Activated T-cell treated with anti-CD3 and anti-CD28 coated beads, Interleukin-2, amount 50 U/mL, for 72 hours (primary cell): Measurements from ENCODE around the gene ODF2. TPM values are rescaled to one million over a fixed set of nuclear protein-coding genes. Genes with fewer than 3 reads are reported as not detected.
"Not testable (repeated sequence)": the region's sequence is repeated elsewhere in the genome, so short reads cannot be mapped to it uniquely, and the experiment has no call there.

ENCODE experiments used
- ATAC-seq, 2 donors: fragments of 150-1000 bp; cut with Tn5 transposase; replicated peaks in 1 of 2; 2 replicates each; pipeline ENCODE4 v1.10.0; 2021; ENCODE audit warnings: moderate library complexity in 2 of 2, mild to moderate bottlenecking in 1 of 2
- DNase-seq, 2 donors: peaks; one replicate each; pipeline ENCODE4 v3.0.0; 2021 to 2022; ENCODE audit warnings: mixed read lengths in 1 of 2
- H3K27ac Mint-ChIP-seq: one replicate; pipeline ENCODE4 v1.8.0; 2022; ENCODE audit warnings: mild to moderate bottlenecking, moderate library complexity, mixed read lengths
- H3K27me3 Mint-ChIP-seq: one replicate; pipeline ENCODE4 v1.8.0; 2022; ENCODE audit warnings: low read depth, mixed read lengths
- H3K36me3 Mint-ChIP-seq, 2 donors: one replicate each; pipeline ENCODE4 v1.8.0; 2022; ENCODE audit warnings: mixed read lengths in 2 of 2, mild to moderate bottlenecking in 1 of 2; ENCODE audit not compliant: insufficient read depth in 2 of 2
- H3K4me1 Mint-ChIP-seq: one replicate; pipeline ENCODE4 v1.8.0; 2022; ENCODE audit warnings: low read depth, mixed read lengths
- H3K4me3 Mint-ChIP-seq, 2 donors: one replicate each; pipeline ENCODE4 v1.8.0; 2022; ENCODE audit warnings: mild to moderate bottlenecking in 2 of 2, mixed read lengths in 2 of 2, moderate library complexity in 2 of 2
- H3K9me3 Mint-ChIP-seq, 2 donors: one replicate each; pipeline ENCODE4 v1.8.0; 2022; ENCODE audit warnings: mixed read lengths in 2 of 2
- total RNA-seq, 2 donors: library from RNA; stranded (reverse); gene quantifications; one replicate each; pipeline ENCODE4 v1.2.3, GENCODE V29; 2022

ODF2 gene
- total RNA-seq, result 10 to 100 TPM; 64.8 to 87.3 TPM

DNA sequence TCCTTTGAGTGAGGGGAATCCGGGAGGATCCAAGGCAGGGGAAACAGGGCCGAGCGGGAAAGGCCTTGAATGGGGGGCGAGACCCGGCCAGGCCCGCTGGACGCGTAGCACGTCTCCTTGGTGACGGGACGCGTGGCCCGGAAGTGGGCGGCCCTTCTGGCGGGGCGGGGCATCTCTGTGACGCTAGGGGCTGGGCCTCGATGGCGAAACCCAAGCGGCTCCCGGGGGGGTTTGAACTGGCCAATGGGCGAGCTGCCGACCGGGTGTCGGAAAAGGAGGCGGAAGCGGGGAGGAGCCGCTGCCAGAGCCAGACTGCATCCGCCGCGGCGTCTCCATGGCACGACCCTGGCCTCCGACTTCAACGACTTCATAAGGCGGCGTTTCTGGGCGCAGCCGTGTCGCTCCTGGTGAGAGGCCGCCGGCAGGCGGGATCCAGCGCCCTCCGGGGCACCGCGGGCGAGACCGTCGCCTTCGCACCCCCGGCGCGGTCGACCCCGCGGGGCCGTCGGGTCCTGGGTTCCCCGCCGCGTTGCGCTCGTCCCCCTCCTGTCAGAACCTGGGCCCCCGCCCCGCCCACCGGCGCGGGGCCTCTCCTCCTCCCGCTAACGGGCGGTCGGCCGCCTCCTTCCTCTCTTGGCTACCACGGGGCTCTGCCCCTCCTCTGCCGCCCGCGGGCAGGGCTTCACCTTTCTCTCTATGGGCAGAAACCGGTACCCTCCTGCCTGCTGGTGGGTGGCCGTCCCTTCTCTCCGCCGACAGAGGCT is at the start of gene ODF2:
TSS of gene ODF2 (plus strand) at position 158 of the 764 bp plus-strand sequence. CDS start at position 244, 86 bp downstream.
- Mint-ChIP-seq H3K27me3 (no peaks in the 10 kb centered on the region), H3K36me3 (peaks cover 5 to 6% of the 10 kb centered on the region in 2 donors), H3K9me3 (no peaks in the 10 kb centered on the region), H3K4me3 (peak within 1 kb of the TSS; percentile 84 to 88), H3K4me1 (peaks cover 27% of the 10 kb centered on the region), H3K27ac (peak within 1 kb of the TSS; percentile 64)
- DNase-seq (peak; percentile 99), ATAC-seq (peak; percentile 88 to 90)

DNA sequence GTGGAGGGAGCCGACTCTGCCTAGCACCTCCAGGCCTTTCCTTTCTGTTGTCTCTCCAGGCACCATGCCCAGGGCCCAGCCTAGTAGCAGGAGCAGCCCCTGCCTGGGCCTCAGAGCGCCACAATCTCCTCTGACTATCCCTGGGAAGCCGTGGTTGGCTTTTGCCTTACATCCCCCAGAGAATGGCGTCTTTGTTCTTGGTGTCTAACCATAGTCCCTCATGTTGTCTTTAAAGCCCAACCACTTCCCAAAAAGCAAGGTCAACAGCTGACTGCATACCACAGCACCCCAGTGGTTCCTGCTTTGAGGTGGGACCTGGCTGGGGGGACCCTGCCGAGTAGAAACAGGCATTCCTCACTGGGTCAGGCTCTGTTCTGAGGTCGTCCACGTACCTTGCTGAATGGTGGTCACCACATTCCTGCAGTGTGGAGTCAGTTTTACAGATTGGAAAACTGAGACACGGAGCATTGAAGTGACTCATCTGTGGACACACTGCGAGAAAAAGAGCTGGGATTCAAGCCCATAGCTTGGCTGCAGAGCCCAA is 48.9 kb upstream of the ODF2 start:
- H3K9me3 Mint-ChIP-seq, result no peaks in the 10 kb centered on the region
- no peak overlapping the region for H3K27ac Mint-ChIP-seq
- no peak overlapping the region for H3K4me3 Mint-ChIP-seq
- no peaks in the 10 kb centered on the region for H3K36me3 Mint-ChIP-seq
- ATAC-seq, result no peak
- H3K27me3 Mint-ChIP-seq, result peaks cover 34% of the 10 kb centered on the region
- no peaks in the 10 kb centered on the region for H3K4me1 Mint-ChIP-seq
- DNase-seq, result no peak

DNA sequence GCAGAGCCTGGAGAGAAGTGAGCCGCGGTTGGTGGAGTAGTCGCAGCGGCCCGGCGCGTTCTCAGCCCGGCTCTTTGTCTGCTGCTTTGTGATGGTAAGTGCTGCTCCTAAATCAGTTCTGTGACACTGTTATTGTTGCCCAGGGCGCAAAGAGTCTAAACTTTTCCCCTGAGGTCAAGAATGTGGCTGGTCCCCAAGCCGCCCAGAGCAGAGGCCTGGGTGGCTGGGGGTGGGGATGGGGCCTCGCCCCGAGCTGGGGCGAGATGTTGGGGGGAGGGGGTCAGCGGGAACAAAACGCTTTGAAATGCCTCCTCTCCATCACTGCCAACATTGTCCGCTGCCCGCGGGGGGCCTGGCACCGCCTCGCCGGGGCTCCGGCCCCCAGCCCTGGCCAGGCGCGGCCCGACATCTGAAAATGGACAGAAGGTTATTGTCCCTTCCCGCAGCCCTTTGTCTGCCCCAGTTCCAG is 46.8 kb upstream of the ODF2 start:
- no peak for DNase-seq
- Mint-ChIP-seq H3K36me3 (no peaks in the 10 kb centered on the region), H3K27me3 (peaks cover 39% of the 10 kb centered on the region), H3K9me3 (no peaks in the 10 kb centered on the region), H3K4me1 (no peaks in the 10 kb centered on the region), H3K27ac (no peak overlapping the region), H3K4me3 (no peak overlapping the region)
- ATAC-seq, result no peak

DNA sequence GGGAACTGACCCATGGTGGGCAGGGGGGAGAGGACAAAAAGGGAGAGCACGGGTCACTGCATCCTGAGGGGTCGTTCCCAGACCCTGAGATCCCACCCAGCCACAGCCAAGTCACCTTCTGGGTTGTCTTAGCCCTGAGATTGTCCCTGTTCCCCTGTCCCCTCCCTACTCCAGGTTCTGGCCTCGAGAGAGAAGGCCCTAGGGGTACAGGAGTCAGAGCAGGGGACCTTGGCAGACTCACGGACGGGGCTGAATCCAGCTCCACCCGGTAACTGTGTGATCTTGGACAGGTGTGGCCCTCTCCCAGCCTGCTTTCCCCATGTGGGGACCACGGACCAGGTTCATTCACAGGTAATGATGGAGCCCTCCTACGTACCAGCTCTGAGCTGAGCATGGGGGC is 46.4 kb upstream of the ODF2 start:
- Mint-ChIP-seq H3K9me3 (no peaks in the 10 kb centered on the region), H3K4me3 (no peak overlapping the region), H3K27me3 (peaks cover 44% of the 10 kb centered on the region), H3K4me1 (no peaks in the 10 kb centered on the region), H3K27ac (no peak overlapping the region), H3K36me3 (no peaks in the 10 kb centered on the region)
- ATAC-seq, result no peak
- DNase-seq, result no peak

DNA sequence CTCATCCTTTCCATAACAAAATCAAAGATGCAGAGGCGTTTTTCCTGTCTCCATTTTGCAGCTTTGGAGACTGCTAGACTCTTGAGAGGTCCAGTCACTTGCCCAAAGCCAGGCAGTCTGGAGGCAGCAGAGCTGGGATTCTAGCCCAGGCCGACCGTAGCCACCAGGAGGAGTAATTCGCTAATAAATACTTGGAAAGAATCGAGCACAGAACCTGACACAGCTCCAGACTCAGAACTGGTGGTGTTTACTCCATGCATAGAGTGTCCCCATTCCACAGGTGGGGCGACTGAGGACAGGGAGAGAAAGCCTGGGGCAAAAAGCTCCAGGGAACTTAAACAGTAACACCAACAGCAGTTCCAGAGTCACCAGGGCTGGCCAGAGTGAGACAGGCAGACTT is 45.8 kb upstream of the ODF2 start:
- DNase-seq (no peak), ATAC-seq (no peak)
- H3K4me3 Mint-ChIP-seq, result no peak overlapping the region
- no peak overlapping the region for H3K27ac Mint-ChIP-seq
- peaks cover 49% of the 10 kb centered on the region for H3K27me3 Mint-ChIP-seq
- H3K36me3 Mint-ChIP-seq, result no peaks in the 10 kb centered on the region
- H3K9me3 Mint-ChIP-seq, result no peaks in the 10 kb centered on the region
- H3K4me1 Mint-ChIP-seq, result no peaks in the 10 kb centered on the region

DNA sequence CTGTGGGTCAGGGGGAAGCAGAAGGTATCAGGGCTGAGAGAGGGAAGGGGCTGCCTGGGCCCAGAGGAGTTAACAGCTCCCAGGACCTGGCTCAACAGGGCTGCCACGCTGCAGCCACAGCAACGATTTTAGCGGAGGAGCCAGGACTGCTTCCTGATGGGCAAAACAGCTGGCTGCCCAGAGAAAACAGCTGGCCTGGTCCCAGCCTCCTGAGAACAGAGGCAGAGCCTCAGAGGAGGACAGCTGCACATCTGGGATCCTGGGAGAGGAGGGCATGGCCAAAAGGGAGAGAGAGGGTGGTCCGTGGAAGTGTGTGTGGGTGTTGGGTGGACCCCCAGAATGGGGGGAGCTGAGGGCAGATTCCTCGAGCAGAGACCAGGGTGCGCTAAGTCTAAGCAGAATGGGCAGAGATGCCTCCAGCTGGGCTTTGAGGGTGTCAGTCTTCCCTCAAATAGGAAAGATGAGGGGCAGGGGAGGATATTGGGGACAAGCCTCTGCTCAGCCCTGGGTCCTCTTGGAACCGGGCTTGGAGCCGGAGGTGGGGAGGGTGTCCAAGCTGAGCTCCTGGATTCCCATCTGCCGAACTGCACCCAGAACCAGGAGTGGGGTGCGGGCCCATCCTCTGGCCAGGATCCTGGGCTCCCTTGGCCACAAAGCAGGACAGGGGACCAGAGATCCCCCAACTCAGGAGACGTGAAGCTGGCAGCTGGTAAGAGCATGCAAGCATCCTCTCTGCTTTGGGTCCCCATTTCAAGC is 44.3 kb upstream of the ODF2 start:
- no peak for ATAC-seq
- Mint-ChIP-seq H3K9me3 (no peaks in the 10 kb centered on the region), H3K4me1 (no peaks in the 10 kb centered on the region), H3K36me3 (no peaks in the 10 kb centered on the region), H3K27ac (no peak overlapping the region), H3K27me3 (peaks cover 64% of the 10 kb centered on the region), H3K4me3 (no peak overlapping the region)
- DNase-seq, result no peak

DNA sequence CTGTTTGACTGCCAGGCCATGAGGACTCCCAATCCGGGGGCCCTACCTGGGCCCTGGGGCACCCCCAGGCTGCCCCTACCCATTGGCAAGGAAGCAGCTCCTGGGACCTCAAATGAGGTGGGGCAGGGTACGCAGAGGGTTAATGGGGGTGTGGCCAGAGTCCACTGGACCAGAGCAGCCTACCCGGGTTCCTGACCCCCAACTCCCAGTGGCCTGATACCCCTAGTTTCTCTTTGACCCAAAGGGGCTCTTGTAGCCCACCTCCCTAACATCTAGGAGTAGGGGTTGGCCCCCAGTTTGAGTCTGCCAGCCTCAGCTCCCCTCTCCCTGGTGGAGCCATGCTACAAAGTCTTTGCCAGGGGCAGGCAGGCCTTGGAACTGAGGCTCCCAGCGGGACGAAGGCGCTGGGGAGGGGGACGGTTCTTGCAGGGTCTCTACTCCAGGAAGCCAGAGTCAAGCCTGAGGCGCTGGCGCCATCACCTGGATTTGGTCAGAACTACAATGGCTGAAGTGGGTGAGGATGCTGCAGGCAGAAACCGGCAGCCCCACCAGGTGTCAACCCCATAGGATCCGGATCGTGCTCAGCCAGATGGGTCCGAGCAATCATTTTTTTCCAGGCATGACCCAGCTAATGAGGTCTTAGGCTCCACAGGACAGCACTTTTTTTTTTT is 43.6 kb upstream of the ODF2 start:
- H3K27ac Mint-ChIP-seq, result no peak overlapping the region
- H3K9me3 Mint-ChIP-seq, result no peaks in the 10 kb centered on the region
- DNase-seq (peak; percentile 64 to 73), ATAC-seq (peak; percentile 71 to 76)
- H3K4me3 Mint-ChIP-seq, result no peak overlapping the region
- H3K36me3 Mint-ChIP-seq, result no peaks in the 10 kb centered on the region
- no peaks in the 10 kb centered on the region for H3K4me1 Mint-ChIP-seq
- peaks cover 64% of the 10 kb centered on the region for H3K27me3 Mint-ChIP-seq

DNA sequence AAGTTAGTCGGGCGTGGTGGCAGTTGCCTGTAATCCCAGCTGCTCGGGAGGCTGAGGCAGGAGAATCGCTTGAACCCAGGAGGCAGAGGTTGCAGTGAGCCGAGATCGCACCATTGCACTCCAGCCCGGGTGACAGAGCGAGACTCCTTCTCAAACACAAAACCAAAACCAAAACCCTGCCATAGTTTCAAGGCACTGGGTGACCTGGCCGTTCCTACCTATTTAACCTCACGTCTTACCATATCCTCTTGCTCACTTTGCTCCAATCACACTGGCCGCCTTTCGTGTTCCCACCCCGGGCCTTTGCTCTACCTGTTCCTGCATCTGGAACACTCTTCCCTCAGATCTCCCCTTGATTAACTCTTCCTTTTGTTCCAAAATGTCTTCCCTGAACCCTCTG is 42.1 kb upstream of the ODF2 start:
- not testable (repeated sequence) for H3K4me1 Mint-ChIP-seq, DNase-seq, H3K27ac Mint-ChIP-seq, H3K36me3 Mint-ChIP-seq, H3K9me3 Mint-ChIP-seq, H3K4me3 Mint-ChIP-seq, ATAC-seq
- H3K27me3 Mint-ChIP-seq, result peaks cover 57% of the 10 kb centered on the region

DNA sequence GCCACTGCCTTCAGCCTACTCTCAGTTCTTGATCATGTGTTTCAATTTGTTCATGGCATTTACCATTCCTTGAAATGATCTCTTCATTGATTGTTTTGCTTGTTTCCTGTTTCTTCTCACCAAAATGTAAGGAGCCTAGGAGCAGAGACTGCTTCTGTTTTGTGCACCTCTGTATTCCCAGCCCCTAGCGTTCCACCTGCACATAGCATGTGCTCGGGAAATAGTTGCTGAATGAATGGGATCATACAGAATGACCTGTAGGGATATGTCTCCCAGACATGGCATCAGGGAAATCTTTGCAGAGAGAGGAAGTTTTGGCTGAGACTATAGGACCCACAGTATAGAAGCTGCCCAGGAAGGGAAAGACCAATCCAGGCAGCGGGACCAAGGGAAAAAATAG is 41.3 kb upstream of the ODF2 start:
- DNase-seq, result no peak
- Mint-ChIP-seq H3K27ac (no peak overlapping the region), H3K4me1 (peaks cover 1% of the 10 kb centered on the region), H3K9me3 (no peaks in the 10 kb centered on the region), H3K4me3 (no peak overlapping the region), H3K27me3 (peaks cover 64% of the 10 kb centered on the region), H3K36me3 (no peaks in the 10 kb centered on the region)
- no peak for ATAC-seq

DNA sequence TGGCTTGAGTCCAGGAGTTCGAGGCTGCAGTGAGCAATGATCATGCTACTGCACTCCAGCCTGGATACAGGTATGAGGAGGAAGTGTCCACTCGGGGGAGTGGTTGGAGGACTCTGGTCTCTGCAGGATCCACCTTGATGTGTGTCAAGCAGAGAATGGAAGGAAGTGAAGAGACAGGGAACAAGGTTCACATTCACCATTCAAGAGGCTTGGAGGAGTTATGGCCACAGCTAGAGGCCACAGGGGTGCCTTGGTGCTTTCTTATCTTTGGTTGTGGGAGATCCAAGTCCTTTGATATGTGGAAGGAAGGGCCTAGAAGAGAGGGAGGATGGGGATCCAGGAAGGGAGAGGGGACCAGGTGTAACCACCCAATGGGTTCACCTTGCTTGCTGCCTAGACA is 40.5 kb upstream of the ODF2 start:
- Mint-ChIP-seq H3K4me1 (peaks cover 7% of the 10 kb centered on the region), H3K36me3 (no peaks in the 10 kb centered on the region), H3K9me3 (no peaks in the 10 kb centered on the region), H3K27ac (no peak overlapping the region), H3K4me3 (no peak overlapping the region), H3K27me3 (peaks cover 62% of the 10 kb centered on the region)
- no peak for ATAC-seq
- DNase-seq, result no peak

DNA sequence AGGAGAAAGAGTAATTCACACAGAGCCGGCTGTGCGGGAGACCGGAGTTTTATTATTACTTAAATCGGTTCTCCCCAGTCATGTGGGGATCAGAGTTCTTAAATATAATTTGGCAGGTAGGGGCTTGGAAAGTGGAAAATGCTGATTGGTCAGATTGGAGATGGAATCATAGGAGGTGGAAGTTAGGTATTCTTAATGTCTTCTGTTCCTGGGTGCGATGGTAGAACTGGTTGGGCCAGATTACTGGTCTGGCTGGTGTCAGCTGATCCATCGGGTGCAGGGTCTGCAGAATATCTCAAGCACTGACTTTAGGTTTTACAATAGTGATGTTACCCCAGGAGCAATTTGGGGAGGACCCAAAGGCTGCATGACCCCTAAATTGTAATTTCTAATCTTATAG is 39.8 kb upstream of the ODF2 start:
- H3K4me1 Mint-ChIP-seq, result peaks cover 7% of the 10 kb centered on the region
- H3K36me3 Mint-ChIP-seq, result no peaks in the 10 kb centered on the region
- H3K4me3 Mint-ChIP-seq, result no peak overlapping the region
- H3K9me3 Mint-ChIP-seq, result no peaks in the 10 kb centered on the region
- peaks cover 55% of the 10 kb centered on the region for H3K27me3 Mint-ChIP-seq
- DNase-seq (no peak), ATAC-seq (no peak)
- H3K27ac Mint-ChIP-seq, result no peak overlapping the region

DNA sequence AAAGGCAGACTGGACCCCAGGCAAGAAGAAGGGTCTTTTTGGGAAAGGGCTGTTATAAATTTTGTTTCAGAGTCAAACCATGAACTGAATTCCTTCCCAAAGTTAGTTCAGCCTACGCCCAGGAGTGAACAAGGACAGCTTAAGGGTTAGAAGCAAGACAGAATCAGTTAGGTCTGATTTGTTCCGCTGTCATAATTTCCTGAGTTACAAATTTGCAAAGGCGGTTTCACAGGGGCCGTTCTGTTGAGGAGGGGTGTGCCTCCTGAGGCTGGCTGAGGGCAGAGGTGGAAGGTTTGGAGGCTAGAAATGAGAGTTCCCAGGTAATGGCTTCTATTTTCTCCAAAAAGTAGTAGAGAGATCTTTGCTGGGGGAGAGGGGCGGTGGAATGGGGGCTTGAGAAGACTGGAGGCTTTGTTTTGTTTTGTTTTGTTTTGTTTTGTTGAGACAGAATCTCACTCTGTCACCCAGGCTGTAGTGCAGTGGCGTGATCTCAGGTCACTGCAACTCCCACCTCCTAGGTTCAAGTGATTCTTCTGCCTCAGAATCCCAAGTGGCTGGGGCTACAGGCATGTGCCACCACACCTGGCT is 39.3 kb upstream of the ODF2 start:
- no peaks in the 10 kb centered on the region for H3K36me3 Mint-ChIP-seq
- no peaks in the 10 kb centered on the region for H3K9me3 Mint-ChIP-seq
- H3K27me3 Mint-ChIP-seq, result peaks cover 50% of the 10 kb centered on the region
- H3K27ac Mint-ChIP-seq, result no peak overlapping the region
- DNase-seq, result no peak
- ATAC-seq, result no peak
- peaks cover 7% of the 10 kb centered on the region for H3K4me1 Mint-ChIP-seq
- no peak overlapping the region for H3K4me3 Mint-ChIP-seq
